Measurements from ENCODE around the gene GPBAR1.
A peak's percentile ranks its signal among the peaks of the same experiment; 100 is the strongest.

GPBAR1 gene

GRCh38 chr2:218252509-218253231 lies 8.1 kb upstream of the GPBAR1 start:
- no peak overlapping the region for H3K27ac ChIP-seq
- H3K4me2 ChIP-seq = no peak overlapping the region
- H2AFZ ChIP-seq (ENCODE audit: low read depth) = no peak overlapping the region
- H3K36me3 ChIP-seq (ENCODE audit: insufficient read depth) = peaks cover 21% of the 10 kb centered on the region; the same call in 1 of the 2 replicates
- peaks cover 12% of the 10 kb centered on the region for H3K4me1 ChIP-seq (ENCODE audit: low read depth, poor library complexity, severe bottlenecking)
- H3K27me3 ChIP-seq (ENCODE audit: insufficient read depth, low read depth) = no peaks in the 10 kb centered on the region
- TF ChIP-seq, protein P1, sequence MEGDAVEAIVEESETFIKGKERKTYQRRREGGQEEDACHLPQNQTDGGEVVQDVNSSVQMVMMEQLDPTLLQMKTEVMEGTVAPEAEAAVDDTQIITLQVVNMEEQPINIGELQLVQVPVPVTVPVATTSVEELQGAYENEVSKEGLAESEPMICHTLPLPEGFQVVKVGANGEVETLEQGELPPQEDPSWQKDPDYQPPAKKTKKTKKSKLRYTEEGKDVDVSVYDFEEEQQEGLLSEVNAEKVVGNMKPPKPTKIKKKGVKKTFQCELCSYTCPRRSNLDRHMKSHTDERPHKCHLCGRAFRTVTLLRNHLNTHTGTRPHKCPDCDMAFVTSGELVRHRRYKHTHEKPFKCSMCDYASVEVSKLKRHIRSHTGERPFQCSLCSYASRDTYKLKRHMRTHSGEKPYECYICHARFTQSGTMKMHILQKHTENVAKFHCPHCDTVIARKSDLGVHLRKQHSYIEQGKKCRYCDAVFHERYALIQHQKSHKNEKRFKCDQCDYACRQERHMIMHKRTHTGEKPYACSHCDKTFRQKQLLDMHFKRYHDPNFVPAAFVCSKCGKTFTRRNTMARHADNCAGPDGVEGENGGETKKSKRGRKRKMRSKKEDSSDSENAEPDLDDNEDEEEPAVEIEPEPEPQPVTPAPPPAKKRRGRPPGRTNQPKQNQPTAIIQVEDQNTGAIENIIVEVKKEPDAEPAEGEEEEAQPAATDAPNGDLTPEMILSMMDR (conservative IDR thresholded peaks at IDR 0.05; ENCODE audit: low read depth, low read length) = no peak
- H3K4me3 ChIP-seq (IDR thresholded peaks at IDR 0.05; ENCODE audit: insufficient read depth, low read depth, low read length) = no peak overlapping the region
- H3K9ac ChIP-seq = no peak overlapping the region
- H3K79me2 ChIP-seq (ENCODE audit: insufficient read depth, low read depth) = no peaks in the 10 kb centered on the region
- no peaks in the 10 kb centered on the region for H4K20me1 ChIP-seq (ENCODE audit: insufficient read depth)

DNA sequence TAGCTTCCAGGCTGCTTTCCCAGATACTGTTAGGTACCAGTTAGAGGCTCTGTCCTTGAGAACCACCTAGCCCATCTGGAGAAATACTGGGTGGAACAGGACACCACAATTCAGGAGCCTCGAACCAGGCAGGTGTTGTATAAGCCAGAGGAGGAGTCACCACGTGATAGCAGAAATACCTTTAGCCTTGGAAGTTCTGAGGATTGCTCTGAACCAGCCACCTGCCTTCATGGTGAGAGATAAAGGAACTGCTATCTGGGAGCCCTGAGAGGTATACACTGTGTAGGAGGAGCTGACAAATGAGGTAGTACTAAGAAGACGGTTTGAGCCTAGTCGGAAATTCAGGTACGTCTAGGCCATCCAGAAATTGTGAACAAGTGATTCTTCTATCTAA lies 7.6 kb upstream of the GPBAR1 start:
- TF ChIP-seq, protein P1 (conservative IDR thresholded peaks at IDR 0.05; ENCODE audit: low read depth, low read length) = no peak
- H3K27me3 ChIP-seq (ENCODE audit: insufficient read depth, low read depth) = no peaks in the 10 kb centered on the region
- no peak overlapping the region for H3K9ac ChIP-seq
- no peaks in the 10 kb centered on the region for H3K79me2 ChIP-seq (ENCODE audit: insufficient read depth, low read depth)
- H4K20me1 ChIP-seq (ENCODE audit: insufficient read depth) = no peaks in the 10 kb centered on the region
- no peak overlapping the region for H3K4me2 ChIP-seq
- H3K27ac ChIP-seq = no peak overlapping the region
- peaks cover 21% of the 10 kb centered on the region; the same call in 1 of the 2 replicates for H3K36me3 ChIP-seq (ENCODE audit: insufficient read depth)
- H3K4me1 ChIP-seq (ENCODE audit: low read depth, poor library complexity, severe bottlenecking) = peaks cover 17% of the 10 kb centered on the region
- no peak overlapping the region for H3K4me3 ChIP-seq (IDR thresholded peaks at IDR 0.05; ENCODE audit: insufficient read depth, low read depth, low read length)
- no peak overlapping the region for H2AFZ ChIP-seq (ENCODE audit: low read depth)

DNA sequence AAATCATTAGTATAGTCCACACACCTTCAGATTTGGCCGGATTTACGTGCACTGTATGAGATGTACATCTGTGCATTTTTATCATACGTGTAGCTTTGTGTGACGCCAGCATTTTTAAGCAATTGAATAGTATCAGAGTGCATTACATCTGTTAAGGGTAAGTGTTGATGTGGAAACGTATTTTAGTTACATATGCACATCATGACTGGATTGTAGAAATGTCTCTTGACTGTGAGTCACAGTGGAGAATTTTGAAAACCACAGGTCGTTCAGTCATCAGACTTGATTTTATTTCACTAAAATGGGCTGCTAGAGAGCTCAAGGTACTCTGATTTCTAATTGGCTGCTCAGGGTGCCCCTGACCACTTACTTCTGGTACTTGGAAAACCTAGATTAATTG lies 5.4 kb upstream of the GPBAR1 start:
- peaks cover 23% of the 10 kb centered on the region for H3K4me1 ChIP-seq (ENCODE audit: low read depth, poor library complexity, severe bottlenecking)

DNA sequence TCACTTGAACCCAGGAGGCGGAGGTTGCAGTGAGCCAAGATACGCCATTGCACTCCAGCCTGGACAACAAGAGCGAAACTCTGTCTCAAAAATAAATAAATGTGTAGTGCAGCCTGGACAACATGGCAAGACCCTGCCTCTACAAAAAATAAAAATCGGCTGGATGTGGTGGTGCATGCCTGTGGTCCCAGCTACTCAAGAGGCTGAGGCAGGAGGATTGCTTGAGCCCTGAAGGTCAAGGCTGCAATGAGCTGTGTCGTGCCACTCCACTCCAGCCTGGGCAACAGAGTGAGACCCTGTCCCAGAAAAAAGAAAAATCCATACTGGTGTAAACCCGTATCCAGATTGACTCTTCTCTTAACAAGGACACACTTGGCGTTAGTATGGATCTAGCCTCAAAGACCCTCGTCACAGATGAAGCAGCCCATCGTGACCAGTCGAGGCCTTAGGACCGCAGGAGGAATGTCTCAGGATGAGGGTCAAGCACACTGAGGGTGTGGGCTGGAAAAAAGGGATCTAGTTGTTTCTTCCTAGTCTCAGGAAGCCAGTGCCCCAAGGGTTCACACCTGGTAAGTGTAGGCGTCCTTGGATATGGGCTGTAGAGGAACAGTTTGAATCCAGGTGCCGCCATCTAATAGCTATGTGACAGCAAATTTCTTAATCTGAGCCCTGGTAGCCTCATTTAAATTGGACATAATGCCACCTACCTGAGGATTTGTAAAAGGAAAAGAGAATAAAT lies 4.0 kb upstream of the GPBAR1 start:
- peak overlapping the region; percentile 21; the same call in 1 of the 2 replicates for H3K27ac ChIP-seq
- H3K27me3 ChIP-seq (ENCODE audit: insufficient read depth, low read depth) = no peaks in the 10 kb centered on the region
- no peak overlapping the region for H3K4me3 ChIP-seq (IDR thresholded peaks at IDR 0.05; ENCODE audit: insufficient read depth, low read depth, low read length)
- TF ChIP-seq, protein P1 (conservative IDR thresholded peaks at IDR 0.05; ENCODE audit: low read depth, low read length) = no peak
- no peak overlapping the region for H2AFZ ChIP-seq (ENCODE audit: low read depth)
- H3K79me2 ChIP-seq (ENCODE audit: insufficient read depth, low read depth) = no peaks in the 10 kb centered on the region
- H3K36me3 ChIP-seq (ENCODE audit: insufficient read depth) = peaks cover 13% of the 10 kb centered on the region; the same call in 1 of the 2 replicates
- H3K4me2 ChIP-seq = no peak overlapping the region
- no peak overlapping the region for H3K9ac ChIP-seq
- peaks cover 23% of the 10 kb centered on the region for H3K4me1 ChIP-seq (ENCODE audit: low read depth, poor library complexity, severe bottlenecking)
- no peaks in the 10 kb centered on the region for H4K20me1 ChIP-seq (ENCODE audit: insufficient read depth)

More for the DNA sequence above, 5.4 kb upstream of the GPBAR1 start:
- TF ChIP-seq, protein P1 (conservative IDR thresholded peaks at IDR 0.05; ENCODE audit: low read depth, low read length) = no peak
- Histone ChIP-seq H3K27ac (no peak overlapping the region), H3K4me2 (no peak overlapping the region), H3K79me2 (ENCODE audit: insufficient read depth, low read depth) (no peaks in the 10 kb centered on the region), H3K9ac (no peak overlapping the region), H3K4me3 (IDR thresholded peaks at IDR 0.05; ENCODE audit: insufficient read depth, low read depth, low read length) (no peak overlapping the region), H3K27me3 (ENCODE audit: insufficient read depth, low read depth) (no peaks in the 10 kb centered on the region), H3K36me3 (ENCODE audit: insufficient read depth) (peaks cover 13% of the 10 kb centered on the region; the same call in 1 of the 2 replicates), H4K20me1 (ENCODE audit: insufficient read depth) (no peaks in the 10 kb centered on the region), H2AFZ (ENCODE audit: low read depth) (no peak overlapping the region)

All from KMS-11 (cell line).